OCI-LY7 (cell line): ENCODE data around the gene SDR39U1.

Experiments
- EZH2phosphoT487 ChIP-seq: fragments of 200-600 bp; sonication (generic); IDR thresholded peaks from 2 replicates; pipeline ENCODE4 v1.6.1; 2018; ENCODE audit warnings: low read depth, borderline replicate concordance, mild to moderate bottlenecking, mixed run types, antibody characterized with exemption, low read length, moderate library complexity, mixed read lengths
- TF ChIP-seq, protein P1 (sequence below): fragments of 200-600 bp; sonication (generic); conservative IDR thresholded peaks from 2 replicates; pipeline ENCODE4 v1.5.1; 2014; ENCODE audit warnings: mild to moderate bottlenecking, antibody characterized with exemption, low read length, moderate library complexity, mixed read lengths

DNA sequence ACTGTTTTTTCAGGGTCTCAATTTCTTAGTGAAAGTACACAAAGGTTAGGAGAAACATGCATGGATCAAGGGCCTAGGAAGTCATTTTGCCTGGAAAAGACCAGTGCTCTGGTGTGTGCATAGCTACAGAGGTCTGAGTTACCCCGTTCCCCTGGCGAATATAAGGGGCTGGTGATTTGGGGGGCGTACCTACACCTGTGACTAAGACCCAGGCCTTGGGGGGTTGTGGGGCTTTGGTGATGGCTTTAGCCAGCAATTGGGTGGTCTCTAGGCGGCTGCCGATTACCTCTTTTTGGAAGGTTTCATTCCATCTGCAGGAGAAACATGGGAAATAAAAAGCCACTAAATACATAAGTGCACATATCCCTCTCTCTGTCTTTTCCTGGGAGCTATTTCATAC is 1.1 kb downstream of the SDR39U1 start:
- TF ChIP-seq, protein P1, sequence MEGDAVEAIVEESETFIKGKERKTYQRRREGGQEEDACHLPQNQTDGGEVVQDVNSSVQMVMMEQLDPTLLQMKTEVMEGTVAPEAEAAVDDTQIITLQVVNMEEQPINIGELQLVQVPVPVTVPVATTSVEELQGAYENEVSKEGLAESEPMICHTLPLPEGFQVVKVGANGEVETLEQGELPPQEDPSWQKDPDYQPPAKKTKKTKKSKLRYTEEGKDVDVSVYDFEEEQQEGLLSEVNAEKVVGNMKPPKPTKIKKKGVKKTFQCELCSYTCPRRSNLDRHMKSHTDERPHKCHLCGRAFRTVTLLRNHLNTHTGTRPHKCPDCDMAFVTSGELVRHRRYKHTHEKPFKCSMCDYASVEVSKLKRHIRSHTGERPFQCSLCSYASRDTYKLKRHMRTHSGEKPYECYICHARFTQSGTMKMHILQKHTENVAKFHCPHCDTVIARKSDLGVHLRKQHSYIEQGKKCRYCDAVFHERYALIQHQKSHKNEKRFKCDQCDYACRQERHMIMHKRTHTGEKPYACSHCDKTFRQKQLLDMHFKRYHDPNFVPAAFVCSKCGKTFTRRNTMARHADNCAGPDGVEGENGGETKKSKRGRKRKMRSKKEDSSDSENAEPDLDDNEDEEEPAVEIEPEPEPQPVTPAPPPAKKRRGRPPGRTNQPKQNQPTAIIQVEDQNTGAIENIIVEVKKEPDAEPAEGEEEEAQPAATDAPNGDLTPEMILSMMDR = no peak
- no peak for TF ChIP-seq EZH2phosphoT487
